Psoas muscle (tissue), 8 donors: Measurements from ENCODE around the gene PCED1A. TPM values are rescaled to one million over a fixed set of nuclear protein-coding genes. Genes with fewer than 3 reads are reported as not detected.

Source experiments
- ATAC-seq, 4 donors: fragments of 200-7000 bp; cut with Tn5 transposase; one replicate each; pipeline ENCODE4 v1.9.1; 2020; ENCODE audit warnings: moderate library complexity in 3 of 4, mild to moderate bottlenecking in 2 of 4
- DNase-seq, 2 donors: peaks; one replicate each; pipeline ENCODE4 v3.0.0-alpha.2; 2020
- H3K27ac ChIP-seq: fragments of 200-600 bp; one replicate; pipeline ENCODE4 v1.8.0; 2022
- H3K27me3 ChIP-seq, 3 donors: fragments of 200-600 bp in 1 of 3; one replicate each; pipeline versions ENCODE4 v1.6.1 to v1.8.0; 2013 to 2022; ENCODE audit warnings: low read length in 2 of 3, mild to moderate bottlenecking in 2 of 3, moderate library complexity in 1 of 3; ENCODE audit not compliant: insufficient read depth in 3 of 3
- H3K36me3 ChIP-seq, 2 donors: fragments of 200-600 bp in 1 of 2; one replicate each; pipeline versions ENCODE4 v1.6.1 to v1.8.0; 2013 to 2022; ENCODE audit warnings: low read depth in 1 of 2, mild to moderate bottlenecking in 1 of 2, moderate library complexity in 1 of 2; ENCODE audit not compliant: insufficient read depth in 1 of 2
- H3K4me1 ChIP-seq: fragments of 200-600 bp; one replicate; pipeline ENCODE4 v1.8.0; 2022
- H3K4me3 ChIP-seq: fragments of 200-600 bp; one replicate; pipeline ENCODE4 v1.8.0; 2022; ENCODE audit warnings: mild to moderate bottlenecking
- H3K9me3 ChIP-seq: fragments of 200-600 bp; one replicate; pipeline ENCODE4 v1.8.0; 2022
- WGBS, 3 donors: extraction: QIAGEN DNeasy Blood & Tissue Kit; methylation state at CpG; one replicate each; pipeline versions ENCODE4 v1.1.6 to v1.1.7; 2013; 5-methylcytosine and 5-hydroxymethylcytosine counted together
- intact Hi-C, 2 donors: fragments of 100-400 bp; cut with DNase I; formaldehyde crosslinking; loops; one replicate each; pipeline versions ENCODE4 v1.11.0 to v1.14.2; 2022
- polyA plus RNA-seq, 3 donors: library from polyadenylated mRNA; stranded (reverse); fragments of 200-250 nt; gene quantifications; one replicate each; pipeline ENCODE4 v1.2.3, GENCODE V29; 2013
- total RNA-seq, 4 donors: library from RNA; stranded (reverse); fragmentation: NEBNext Ultra II Directional in 2 of 4; extraction: Animal tissue kit (Norgen Biotek cat#: 25700) in 2 of 4; gene quantifications; one replicate each; pipeline versions ENCODE4 v1.2.1 to v1.2.4, GENCODE V29; 2021 to 2023
- TF ChIP-seq, protein P1 (sequence below): fragments of 200-600 bp; IDR thresholded peaks from one replicate; pipeline ENCODE4 v1.8.0; 2022; ENCODE audit warnings: antibody characterized with exemption
- donor health status: healthy with polysubstance abuse.
- donor health status: DM: no; HTN: no; CAD: no; lungs with moderate emphysema.
- donor health status: Bipolar disorder and iron deficiency.
- donor health status: healthy.
- donor health status: DM: yes; HTN: yes; CAD: no.
- donor health status: DM: no; HTN: no; CAD: no.
- donor health status: DM: no; HTN: no; CAD: no.
- donor health status: DM: yes; HTN: yes; CAD: no.

The PCED1A gene
- total and polyA plus RNA-seq, 7 donors = 4.2 to 11.5 (median 6.4) TPM

DNA sequence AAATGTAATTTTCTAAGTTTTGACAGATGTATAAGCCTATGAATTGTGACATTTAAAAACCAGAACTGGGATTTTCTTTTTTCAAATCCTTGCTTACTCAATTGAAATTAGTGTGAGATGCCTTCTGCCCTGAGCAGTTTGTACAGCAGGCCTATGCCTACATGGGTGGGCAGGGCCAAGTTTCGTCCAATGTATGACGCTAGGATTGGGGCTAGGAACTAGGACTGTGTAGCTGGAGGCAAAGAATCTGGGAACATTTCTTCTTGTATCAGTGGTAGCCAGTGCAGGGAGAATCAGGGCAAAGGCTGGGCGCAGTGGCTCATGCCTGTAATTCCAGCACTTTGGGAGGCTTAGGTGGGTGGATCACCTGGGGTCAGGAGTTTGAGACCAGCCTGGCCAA, 28.9 kb upstream of the PCED1A start:
- no peak overlapping the region for H3K27ac ChIP-seq
- no peak for ATAC-seq
- H3K9me3 ChIP-seq = no peaks in the 10 kb centered on the region
- H3K27me3 ChIP-seq = no peaks in the 10 kb centered on the region
- WGBS, 3 donors = 92 to 96% (median 94%) methylated on average over 3 of the region's 3 CpGs
- TF ChIP-seq, protein P1, sequence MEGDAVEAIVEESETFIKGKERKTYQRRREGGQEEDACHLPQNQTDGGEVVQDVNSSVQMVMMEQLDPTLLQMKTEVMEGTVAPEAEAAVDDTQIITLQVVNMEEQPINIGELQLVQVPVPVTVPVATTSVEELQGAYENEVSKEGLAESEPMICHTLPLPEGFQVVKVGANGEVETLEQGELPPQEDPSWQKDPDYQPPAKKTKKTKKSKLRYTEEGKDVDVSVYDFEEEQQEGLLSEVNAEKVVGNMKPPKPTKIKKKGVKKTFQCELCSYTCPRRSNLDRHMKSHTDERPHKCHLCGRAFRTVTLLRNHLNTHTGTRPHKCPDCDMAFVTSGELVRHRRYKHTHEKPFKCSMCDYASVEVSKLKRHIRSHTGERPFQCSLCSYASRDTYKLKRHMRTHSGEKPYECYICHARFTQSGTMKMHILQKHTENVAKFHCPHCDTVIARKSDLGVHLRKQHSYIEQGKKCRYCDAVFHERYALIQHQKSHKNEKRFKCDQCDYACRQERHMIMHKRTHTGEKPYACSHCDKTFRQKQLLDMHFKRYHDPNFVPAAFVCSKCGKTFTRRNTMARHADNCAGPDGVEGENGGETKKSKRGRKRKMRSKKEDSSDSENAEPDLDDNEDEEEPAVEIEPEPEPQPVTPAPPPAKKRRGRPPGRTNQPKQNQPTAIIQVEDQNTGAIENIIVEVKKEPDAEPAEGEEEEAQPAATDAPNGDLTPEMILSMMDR = no peak
- intact Hi-C loops = no loop called here
- peaks cover 0 to 29% of the 10 kb centered on the region in 2 donors for H3K36me3 ChIP-seq
- H3K4me3 ChIP-seq = no peak overlapping the region
- peaks cover 7% of the 10 kb centered on the region for H3K4me1 ChIP-seq
- DNase-seq = no peak

DNA sequence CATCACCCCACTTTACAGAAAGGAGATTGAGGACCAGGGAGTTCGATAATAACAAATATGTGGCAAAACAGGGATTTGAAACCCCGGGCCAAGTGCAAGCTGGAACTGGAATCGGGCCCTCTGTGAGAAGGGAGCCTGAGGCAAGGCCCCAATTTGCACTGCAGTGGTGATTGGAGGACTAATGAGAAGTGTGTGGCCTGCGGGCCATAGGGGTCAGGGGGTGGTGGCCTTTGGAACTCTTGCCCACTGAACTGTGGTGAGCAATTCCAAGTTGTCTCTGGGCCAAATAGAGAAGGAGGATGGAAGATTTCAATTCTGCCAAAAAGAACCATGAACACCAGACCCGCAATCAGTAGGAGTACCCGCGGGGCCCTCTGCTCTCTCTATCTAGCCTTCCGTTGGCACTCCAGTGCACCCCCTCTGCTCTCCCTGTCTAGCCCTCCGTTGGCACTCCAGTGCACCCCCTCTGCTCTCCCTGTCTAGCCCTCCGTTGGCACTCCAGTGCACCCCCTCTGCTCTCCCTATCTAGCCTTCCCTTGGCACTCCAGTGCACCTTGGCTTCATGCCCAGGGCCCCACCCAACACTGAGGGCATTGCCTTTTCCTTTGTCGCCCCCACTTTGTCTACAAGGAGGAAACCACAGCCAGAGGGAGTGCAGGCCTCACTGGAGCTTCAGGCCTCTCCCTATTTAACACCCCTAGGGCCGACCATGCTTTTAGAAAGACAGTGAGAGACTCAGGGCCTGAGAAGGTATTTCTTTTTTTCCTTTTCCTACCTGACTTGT, 26.8 kb upstream of the PCED1A start:
- Histone ChIP-seq H3K27ac (no peak overlapping the region), H3K9me3 (no peaks in the 10 kb centered on the region), H3K36me3 (peaks cover 0 to 50% of the 10 kb centered on the region in 2 donors), H3K4me3 (no peak overlapping the region), H3K27me3 (no peaks in the 10 kb centered on the region), H3K4me1 (peaks cover 4% of the 10 kb centered on the region)
- intact Hi-C loops = no loop called here
- no peak for DNase-seq
- ATAC-seq = no peak
- WGBS, 3 donors = 80 to 88% (median 80%) methylated on average over 12 of the region's 12 CpGs
- TF ChIP-seq, protein P1 = no peak

DNA sequence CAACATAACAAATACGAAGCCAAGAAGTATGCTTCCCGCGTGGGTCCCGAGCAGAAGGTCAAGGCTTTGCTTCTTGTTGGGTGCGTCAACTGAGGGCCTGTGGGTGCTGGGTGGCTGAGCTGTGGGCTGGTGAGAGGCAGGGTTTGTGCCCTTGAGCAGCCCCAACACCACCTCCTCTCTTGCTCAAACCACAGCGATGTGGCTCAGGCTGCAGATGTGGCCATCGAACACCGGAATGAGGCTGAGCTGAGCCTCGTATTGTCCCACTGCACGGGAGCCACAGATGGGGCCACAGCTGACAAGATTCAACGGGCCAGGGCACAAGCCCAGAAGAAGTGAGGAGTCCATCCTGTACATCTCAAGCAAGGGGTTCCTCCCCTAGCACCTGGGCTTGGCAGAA, 25.8 kb upstream of the PCED1A start:
- no peaks in the 10 kb centered on the region for H3K9me3 ChIP-seq
- H3K4me3 ChIP-seq = no peak overlapping the region
- intact Hi-C loops = no loop called here
- no peaks in the 10 kb centered on the region for H3K27me3 ChIP-seq
- no peak for DNase-seq
- no peak overlapping the region for H3K27ac ChIP-seq
- 96% methylated on average over 11 of the region's 11 CpGs for WGBS, 3 donors
- no peaks in the 10 kb centered on the region for H3K4me1 ChIP-seq
- ATAC-seq = no peak
- TF ChIP-seq, protein P1 = no peak
- H3K36me3 ChIP-seq = peaks cover 0 to 61% of the 10 kb centered on the region in 2 donors

DNA sequence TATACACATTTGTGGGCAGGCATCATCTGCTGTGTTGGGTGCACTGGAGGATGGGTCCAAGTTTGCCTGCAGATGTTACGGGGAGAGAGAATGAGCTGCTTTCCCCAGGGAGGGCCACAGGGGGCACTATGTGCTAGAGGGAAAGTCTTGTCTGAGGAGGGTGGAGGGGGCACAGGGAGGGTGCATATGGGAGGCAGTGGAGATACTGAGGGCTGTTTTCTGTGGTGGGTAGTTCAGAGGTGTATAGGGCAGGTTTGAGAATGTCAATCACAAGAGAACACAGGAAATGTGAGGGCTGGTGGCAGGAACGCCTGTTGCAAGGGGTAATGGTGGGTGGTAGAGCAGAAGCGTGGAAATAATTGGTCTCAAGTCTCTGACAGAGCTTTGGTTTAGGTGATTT, 25.2 kb upstream of the PCED1A start:
- no peak for ATAC-seq
- intact Hi-C loops = no loop called here
- 88 to 93% (median 92%) methylated on average over 3 of the region's 3 CpGs for WGBS, 3 donors
- TF ChIP-seq, protein P1 = no peak
- H3K4me1 ChIP-seq = no peaks in the 10 kb centered on the region
- DNase-seq = no peak
- H3K27me3 ChIP-seq = no peaks in the 10 kb centered on the region
- H3K9me3 ChIP-seq = no peaks in the 10 kb centered on the region
- peaks cover 0 to 67% of the 10 kb centered on the region in 2 donors for H3K36me3 ChIP-seq
- no peak overlapping the region for H3K27ac ChIP-seq
- no peak overlapping the region for H3K4me3 ChIP-seq

DNA sequence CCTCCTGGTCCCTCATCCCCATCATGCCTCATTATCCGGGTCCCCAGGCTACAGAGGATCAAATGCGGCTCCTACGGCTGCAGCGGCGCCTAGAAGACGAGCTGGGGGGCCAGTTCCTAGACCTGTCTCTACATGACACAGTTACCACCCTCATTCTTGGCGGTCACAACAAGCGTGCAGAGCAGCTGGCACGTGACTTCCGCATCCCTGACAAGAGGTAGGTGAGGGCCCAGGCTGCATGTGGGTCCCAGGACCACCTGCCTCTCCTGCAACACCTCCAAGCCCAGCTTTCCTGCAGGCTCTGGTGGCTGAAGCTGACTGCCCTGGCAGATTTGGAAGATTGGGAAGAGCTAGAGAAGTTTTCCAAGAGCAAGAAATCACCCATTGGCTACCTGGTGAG, 24.6 kb upstream of the PCED1A start:
- ATAC-seq (no peak), DNase-seq (no peak)
- intact Hi-C loops = no loop called here
- peaks cover 0 to 71% of the 10 kb centered on the region in 2 donors for H3K36me3 ChIP-seq
- 93 to 98% (median 95%) methylated on average over 10 of the region's 10 CpGs for WGBS, 3 donors
- no peaks in the 10 kb centered on the region for H3K9me3 ChIP-seq
- H3K27me3 ChIP-seq = no peaks in the 10 kb centered on the region
- H3K4me1 ChIP-seq = no peaks in the 10 kb centered on the region
- H3K27ac ChIP-seq = no peak overlapping the region
- no peak overlapping the region for H3K4me3 ChIP-seq
- TF ChIP-seq, protein P1 = no peak
